SK-N-SH (cell line): ENCODE measurements around the gene PLCB1. TPM values are rescaled to one million over a fixed set of nuclear protein-coding genes. Genes with fewer than 3 reads are reported as not detected.
A peak's percentile ranks its signal among the peaks of the same experiment; 100 is the strongest.

Experiments used
- CTCF ChIA-PET: fragments of 300-600, 350-600 bp; formaldehyde crosslinking; extraction: SDS; loops from one replicate; lab custom pipeline; 2021; lab: Yijun Ruan, JAX
- POLR2A ChIA-PET: fragments of 350-600 bp; sonication (Branson Sonifier 250); formaldehyde crosslinking; extraction: SDS; loops from one replicate; lab custom pipeline; 2020; ENCODE audit warnings: antibody characterized with exemption, inconsistent platforms; lab: Yijun Ruan, JAX
- DNase-seq: peaks from one replicate; pipeline ENCODE4 v3.0.0; 2012
- H2AFZ ChIP-seq: fragments of 200-600 bp; sonication (generic); 2 replicates; pipeline ENCODE4 v1.8.1; 2016; ENCODE audit warnings: antibody characterized with exemption, mild to moderate bottlenecking, low read depth
- H3F3A ChIP-seq: fragments of 200-600 bp; sonication (generic); replicated peaks from 2 replicates; pipeline ENCODE3; 2016; ENCODE audit warnings: antibody characterized with exemption, mild to moderate bottlenecking; ENCODE audit not compliant: insufficient read depth
- H3K27ac ChIP-seq, 2 experiments: fragments of 200-500 bp in 1 of 2; fragments of 200-600 bp in 1 of 2; sonication (Bioruptor generic) in 1 of 2; sonication (generic), shearing (Covaris generic) in 1 of 2; 2 replicates each; pipeline versions ENCODE4 v1.5.1 to v1.6.1; 2014 to 2016; ENCODE audit warnings: low read depth in 2 of 2, inconsistent platforms in 1 of 2, low read length in 1 of 2, mild to moderate bottlenecking in 1 of 2, mixed read lengths in 1 of 2
- H3K27me3 ChIP-seq: fragments of 200-600 bp; sonication (generic), shearing (Covaris generic); 2 replicates; pipeline ENCODE4 v1.6.1; 2016; ENCODE audit warnings: mixed run types; ENCODE audit not compliant: insufficient read depth
- H3K36me3 ChIP-seq, 2 experiments: fragments of 200-500 bp in 1 of 2; fragments of 200-600 bp in 1 of 2; sonication (Bioruptor generic) in 1 of 2; sonication (generic) in 1 of 2; replicated peaks in 1 of 2; 2 replicates each; pipeline versions ENCODE3 to v1.5.1; 2014 to 2016; ENCODE audit warnings: low read length in 1 of 2, mild to moderate bottlenecking in 1 of 2; ENCODE audit not compliant: insufficient read depth in 2 of 2, control insufficient read depth in 1 of 2
- H3K4me1 ChIP-seq, 2 experiments: fragments of 200-500 bp in 1 of 2; fragments of 200-600 bp in 1 of 2; sonication (Bioruptor generic) in 1 of 2; sonication (generic), shearing (Covaris generic) in 1 of 2; 2 replicates each; pipeline versions ENCODE4 v1.5.1 to v1.6.1; 2014 to 2016; ENCODE audit warnings: low read depth in 1 of 2, low read length in 1 of 2, mixed run types in 1 of 2; ENCODE audit not compliant: insufficient read depth in 2 of 2, control insufficient read depth in 1 of 2
- H3K4me2 ChIP-seq: fragments of 200-600 bp; sonication (generic), shearing (Covaris generic); 2 replicates; pipeline ENCODE4 v1.6.1; 2017; ENCODE audit warnings: mixed run types
- H3K4me3 ChIP-seq, 2 experiments: fragments of 200-500 bp in 1 of 2; fragments of 200-600 bp in 1 of 2; sonication (Bioruptor generic) in 1 of 2; sonication (generic), shearing (Covaris generic) in 1 of 2; 2 replicates each; pipeline versions ENCODE4 v1.5.1 to v1.8.1; 2014 to 2016; ENCODE audit warnings: low read depth in 2 of 2, inconsistent platforms in 1 of 2, low read length in 1 of 2, mild to moderate bottlenecking in 1 of 2, mixed read lengths in 1 of 2, moderate library complexity in 1 of 2
- H3K79me2 ChIP-seq: fragments of 200-600 bp; sonication (generic); 2 replicates; pipeline ENCODE4 v1.8.1; 2017; ENCODE audit warnings: mild to moderate bottlenecking; ENCODE audit not compliant: insufficient read depth
- H3K9ac ChIP-seq: fragments of 200-600 bp; sonication (generic); 2 replicates; pipeline ENCODE4 v1.6.1; 2017; ENCODE audit warnings: mixed run types
- H3K9me2 ChIP-seq: fragments of 200-600 bp; sonication (generic); 2 replicates; pipeline ENCODE4 v1.6.1; 2017; ENCODE audit warnings: mixed run types
- H3K9me3 ChIP-seq: fragments of 200-600 bp; sonication (generic); 2 replicates; pipeline ENCODE4 v1.6.1; 2017; ENCODE audit warnings: mixed run types, mild to moderate bottlenecking, moderate library complexity
- H4K20me1 ChIP-seq: fragments of 200-600 bp; sonication (generic); 2 replicates; pipeline ENCODE4 v1.6.1; 2017; ENCODE audit warnings: mild to moderate bottlenecking, mixed run types; ENCODE audit not compliant: insufficient read depth
- CHD2 ChIP-seq: fragments of 150-350 bp; IDR thresholded peaks from 2 replicates; pipeline ENCODE4 v1.6.1; 2018; ENCODE audit warnings: low read length; ENCODE audit not compliant: partially characterized antibody
- CTCF ChIP-seq: fragments of 200-600 bp; sonication (generic); IDR thresholded peaks from 2 replicates; pipeline ENCODE4 v1.6.1; 2017; ENCODE audit warnings: antibody characterized with exemption, mild to moderate bottlenecking, moderate library complexity
- ELF1 ChIP-seq: IDR thresholded peaks from 2 replicates; pipeline ENCODE4 v1.4.0; 2012
- EP300 ChIP-seq, 2 experiments: IDR thresholded peaks; 2 replicates each; pipeline versions ENCODE4 v1.4.0 to v1.6.1; 2012; ENCODE audit warnings: borderline replicate concordance in 1 of 2, low read depth in 1 of 2, low read length in 1 of 2
- EZH2phosphoT487 ChIP-seq: fragments of 200-600 bp; sonication (generic); IDR thresholded peaks from 2 replicates; pipeline ENCODE4 v1.6.1; 2017; ENCODE audit warnings: low read depth, mixed run types, mild to moderate bottlenecking, antibody characterized with exemption, moderate library complexity, borderline replicate concordance
- FOSL2 ChIP-seq: IDR thresholded peaks from 2 replicates; pipeline ENCODE4 v1.4.0; 2012; ENCODE audit warnings: low read depth, mild to moderate bottlenecking, moderate library complexity, borderline replicate concordance
- FOXJ3 ChIP-seq: sonication (generic); formaldehyde crosslinking; IDR thresholded peaks from 2 replicates; pipeline ENCODE4 v1.5.1; 2020; ENCODE audit warnings: mild to moderate bottlenecking, missing genetic modification reagents
- FOXM1 ChIP-seq: IDR thresholded peaks from 2 replicates; pipeline ENCODE4 v1.4.0; 2012; ENCODE audit warnings: low read depth, mild to moderate bottlenecking
- GABPA ChIP-seq: IDR thresholded peaks from 2 replicates; pipeline ENCODE4 v1.4.0; 2012; ENCODE audit warnings: low read depth, mild to moderate bottlenecking
- GATA2 ChIP-seq: sonication (generic); formaldehyde crosslinking; IDR thresholded peaks from 2 replicates; pipeline ENCODE4 v1.5.0; 2020; ENCODE audit warnings: mild to moderate bottlenecking, missing genetic modification reagents
- IRF3 ChIP-seq: fragments of 150-350 bp; IDR thresholded peaks from 2 replicates; pipeline ENCODE4 v1.6.1; 2016; ENCODE audit warnings: mild to moderate bottlenecking, low read depth, low read length
- MAX ChIP-seq: IDR thresholded peaks from 2 replicates; pipeline ENCODE4 v1.4.0; 2012; ENCODE audit warnings: low read depth
- NFIC ChIP-seq: IDR thresholded peaks from 2 replicates; pipeline ENCODE4 v1.4.0; 2012; ENCODE audit warnings: borderline replicate concordance
- NRF1 ChIP-seq: IDR thresholded peaks from 2 replicates; pipeline ENCODE4 v1.6.1; 2012; ENCODE audit warnings: low read depth, mild to moderate bottlenecking, low read length
- PBX3 ChIP-seq: IDR thresholded peaks from 2 replicates; pipeline ENCODE4; 2012
- POLR2AphosphoS5 ChIP-seq: IDR thresholded peaks from 2 replicates; pipeline ENCODE4 v1.6.1; 2012; ENCODE audit warnings: low read depth, low read length
- RAD21 ChIP-seq: IDR thresholded peaks from 2 replicates; pipeline ENCODE4 v1.6.1; 2012; ENCODE audit warnings: mild to moderate bottlenecking, low read length
- RFX5 ChIP-seq: IDR thresholded peaks from 2 replicates; pipeline ENCODE4 v1.6.1; 2012; ENCODE audit warnings: mild to moderate bottlenecking, improper control_type of control experiment, low read length
- RXRA ChIP-seq: IDR thresholded peaks from 2 replicates; pipeline ENCODE4 v1.4.0; 2012; ENCODE audit warnings: low read depth, mild to moderate bottlenecking, borderline replicate concordance
- SIN3A ChIP-seq: IDR thresholded peaks from 2 replicates; pipeline ENCODE4 v1.6.1; 2012; ENCODE audit warnings: low read depth, mild to moderate bottlenecking, low read length, moderate library complexity, borderline replicate concordance
- SMC3 ChIP-seq: IDR thresholded peaks from 2 replicates; pipeline ENCODE4 v1.6.1; 2012; ENCODE audit warnings: low read depth, low read length, improper control_type of control experiment
- TAF1 ChIP-seq: IDR thresholded peaks from 2 replicates; pipeline ENCODE4 v1.6.1; 2012; ENCODE audit warnings: low read depth, mild to moderate bottlenecking, low read length, moderate library complexity, borderline replicate concordance
- TCF12 ChIP-seq: IDR thresholded peaks from 2 replicates; pipeline ENCODE4 v1.4.0; 2012
- TEAD4 ChIP-seq: IDR thresholded peaks from 2 replicates; pipeline ENCODE4 v1.4.0; 2012; ENCODE audit warnings: mild to moderate bottlenecking, borderline replicate concordance; ENCODE audit not compliant: insufficient read depth
- USF1 ChIP-seq: IDR thresholded peaks from 2 replicates; pipeline ENCODE4 v1.4.0; 2012; ENCODE audit warnings: low read depth, borderline replicate concordance
- USF2 ChIP-seq: fragments of 150-350 bp; IDR thresholded peaks from 2 replicates; pipeline ENCODE4 v1.6.1; 2017; ENCODE audit warnings: antibody characterized with exemption, low read length, low read depth, borderline replicate concordance
- WGBS: methylation state at CpG from one replicate; pipeline ENCODE4 v1.1.6; 2017; ENCODE audit warnings: low lambda C conversion rate; 5-methylcytosine and 5-hydroxymethylcytosine counted together
- polyA plus RNA-seq, 3 experiments: library from polyadenylated mRNA; depleted of rRNA; stranded (reverse); fragments of >200 nt; gene quantifications; 2 replicates each; pipeline ENCODE4 v1.2.3, GENCODE V29; 2012

The PLCB1 gene
- polyA plus RNA-seq (2012; rRNA removed), result 10.5 and 13.0 TPM in 2 replicates
- 14.4 and 19.7 TPM in 2 replicates for polyA plus RNA-seq (2012; cell fraction: cytosol; rRNA removed)
- polyA plus RNA-seq (2012; cell fraction: nucleus; rRNA removed), result 8.6 and 13.2 TPM in 2 replicates

- peak within 1 kb of the TSS; percentile 82 for H3K4me2 ChIP-seq
- DNase-seq, result peak; percentile 96
- H3K9me3 ChIP-seq, result no peaks in the 10 kb centered on the region
- ChIA-PET CTCF (interaction anchor here (0.6 to 20.5 kb wide), 25 partner anchors 10 to 629 kb away, joined by 3 to 269 read pairs (median 4); no protein-coding TSS in a partner anchor), POLR2A (interaction anchor here (0.9 kb wide), 1 partner anchor 195 kb away, joined by 4 read pairs; no protein-coding TSS in a partner anchor)
- no peaks in the 10 kb centered on the region for H3F3A ChIP-seq
- no peaks in the 10 kb centered on the region for H3K9me2 ChIP-seq
- H3K27me3 ChIP-seq, result no peaks in the 10 kb centered on the region
- H2AFZ ChIP-seq, result peak within 1 kb of the TSS; percentile 95
- peaks cover 17% of the 10 kb centered on the region in 2 experiments; a peak in 3 of 4 replicates for H3K4me1 ChIP-seq
- H3K36me3 ChIP-seq, result peaks cover under 1% of the 10 kb centered on the region in 2 experiments
- no peaks in the 10 kb centered on the region; the same call in 1 of the 2 replicates for H4K20me1 ChIP-seq
- H3K27ac ChIP-seq, result peak within 1 kb of the TSS; percentile 50 to 86; a peak in 3 of 4 replicates
- peak within 1 kb of the TSS; percentile 82 to 84 for H3K4me3 ChIP-seq
- peak within 1 kb of the TSS; percentile 72 for H3K9ac ChIP-seq
- H3K79me2 ChIP-seq, result peaks cover 46% of the 10 kb centered on the region
- 15% methylated on average over 27 of the region's 65 CpGs for WGBS
- TF ChIP-seq FOSL2, result no peak
- TF ChIP-seq IRF3, result no peak
- TF ChIP-seq SIN3A, result no peak
- TF ChIP-seq RXRA, result no peak
- peak; percentile 90 for TF ChIP-seq RAD21
- no peak for TF ChIP-seq FOXJ3 (CRISPR knock-in tag)
- peak; percentile 42; the same call in 1 of the 2 replicates for TF ChIP-seq TAF1
- TF ChIP-seq RFX5, result no peak
- TF ChIP-seq EZH2phosphoT487, result no peak
- TF ChIP-seq USF2, result no peak
- TF ChIP-seq TCF12, result 0 out of 2 replicates have a peak, but pooled peaks have one; percentile 5
- no peak for TF ChIP-seq POLR2AphosphoS5
- TF ChIP-seq FOXM1, result no peak
- TF ChIP-seq ELF1, result no peak
- 0 out of 4 replicates have a peak, but pooled peaks of 1 of the 2 experiments have one; percentile 12 for TF ChIP-seq EP300 (IDR thresholded peaks at IDR 0.05; ENCODE audit: borderline replicate concordance in 1 of 2, low read depth in 1 of 2, low read length in 1 of 2)
- TF ChIP-seq CHD2, result no peak
- TF ChIP-seq TEAD4, result no peak
- TF ChIP-seq GABPA, result no peak
- no peak; the same call in 1 of the 2 replicates for TF ChIP-seq NFIC
- TF ChIP-seq PBX3, result 0 out of 2 replicates have a peak, but pooled peaks have one; percentile 18
- TF ChIP-seq CTCF, result peak; percentile 82
- 0 out of 2 replicates have a peak, but pooled peaks have one; percentile 9 for TF ChIP-seq MAX
- peak; percentile 98 for TF ChIP-seq SMC3
- TF ChIP-seq USF1, result no peak
- TF ChIP-seq NRF1, result peak; percentile 57
- no peak for TF ChIP-seq GATA2 (CRISPR knock-in tag)
These were observed at the start of gene PLCB1 for GRCh38 chr20:8131598-8132483. Gene PLCB1 (plus strand): TSS chr20:8132266. CDS start chr20:8132652, 386 bp downstream.
